ENCODE data around the gene TOLLIP. TPM values are rescaled to one million over a fixed set of nuclear protein-coding genes. Genes with fewer than 3 reads are reported as not detected.
A peak's percentile ranks its signal among the peaks of the same experiment; 100 is the strongest.
"Not testable (repeated sequence)": the region's sequence is repeated elsewhere in the genome, so short reads cannot be mapped to it uniquely, and the experiment has no call there.

TOLLIP gene
- total RNA-seq, 2 donors from 2014 or later: 29.6 to 41.0 TPM

DNA sequence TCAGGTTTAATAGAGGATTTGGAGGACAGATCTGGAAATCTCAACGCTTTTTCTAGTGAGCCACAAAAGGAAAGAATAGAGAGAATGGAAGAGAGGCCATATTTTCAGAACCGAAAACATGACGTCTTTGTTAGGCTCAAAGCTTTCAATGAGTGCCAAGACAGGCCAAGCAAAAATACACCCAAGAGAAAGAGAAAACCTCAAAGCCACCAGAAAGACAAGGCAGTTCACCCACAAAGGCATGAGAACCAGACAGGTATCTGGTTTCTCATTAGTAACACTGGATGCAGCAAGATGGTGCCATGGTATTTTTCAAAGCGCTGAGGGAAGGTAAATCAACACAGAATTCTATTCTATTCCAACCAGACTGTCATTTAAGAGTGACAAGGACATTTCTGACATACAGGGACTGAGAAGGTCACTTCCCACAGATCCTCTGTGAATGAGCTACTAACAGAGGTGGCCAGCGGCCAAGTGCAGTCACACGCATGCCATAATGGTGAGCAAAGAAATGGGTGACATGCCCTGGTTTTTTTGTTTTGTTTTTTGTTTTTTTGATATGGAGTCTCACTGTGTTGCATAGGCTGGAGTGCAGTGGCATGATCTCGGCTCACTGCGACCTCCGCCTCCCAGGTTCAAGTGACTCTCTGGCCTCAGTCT is 41.9 kb downstream of the TOLLIP start:
- Histone ChIP-seq H3K4me1 (peaks cover 0 to 18% of the 10 kb centered on the region in 2 donors), H3K27me3 (no peaks in the 10 kb centered on the region), H3K9me3 (no peaks in the 10 kb centered on the region), H3K4me3 (no peak overlapping the region), H3K36me3 (no peaks in the 10 kb centered on the region), H3K27ac (peak overlapping the region; percentile 4 to 40)
- TF ChIP-seq, protein P1, sequence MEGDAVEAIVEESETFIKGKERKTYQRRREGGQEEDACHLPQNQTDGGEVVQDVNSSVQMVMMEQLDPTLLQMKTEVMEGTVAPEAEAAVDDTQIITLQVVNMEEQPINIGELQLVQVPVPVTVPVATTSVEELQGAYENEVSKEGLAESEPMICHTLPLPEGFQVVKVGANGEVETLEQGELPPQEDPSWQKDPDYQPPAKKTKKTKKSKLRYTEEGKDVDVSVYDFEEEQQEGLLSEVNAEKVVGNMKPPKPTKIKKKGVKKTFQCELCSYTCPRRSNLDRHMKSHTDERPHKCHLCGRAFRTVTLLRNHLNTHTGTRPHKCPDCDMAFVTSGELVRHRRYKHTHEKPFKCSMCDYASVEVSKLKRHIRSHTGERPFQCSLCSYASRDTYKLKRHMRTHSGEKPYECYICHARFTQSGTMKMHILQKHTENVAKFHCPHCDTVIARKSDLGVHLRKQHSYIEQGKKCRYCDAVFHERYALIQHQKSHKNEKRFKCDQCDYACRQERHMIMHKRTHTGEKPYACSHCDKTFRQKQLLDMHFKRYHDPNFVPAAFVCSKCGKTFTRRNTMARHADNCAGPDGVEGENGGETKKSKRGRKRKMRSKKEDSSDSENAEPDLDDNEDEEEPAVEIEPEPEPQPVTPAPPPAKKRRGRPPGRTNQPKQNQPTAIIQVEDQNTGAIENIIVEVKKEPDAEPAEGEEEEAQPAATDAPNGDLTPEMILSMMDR (IDR thresholded peaks at IDR 0.05): no peak
- DNase-seq (ENCODE audit: low spot score): no peak

GRCh38 chr11:1266976-1267375 is 42.5 kb downstream of the TOLLIP start:
- peaks cover 0 to 23% of the 10 kb centered on the region in 2 donors for H3K4me1 ChIP-seq
- not testable (repeated sequence) for DNase-seq (ENCODE audit: low spot score); H3K9me3 ChIP-seq; H3K4me3 ChIP-seq; H3K36me3 ChIP-seq; H3K27me3 ChIP-seq; H3K27ac ChIP-seq

DNA sequence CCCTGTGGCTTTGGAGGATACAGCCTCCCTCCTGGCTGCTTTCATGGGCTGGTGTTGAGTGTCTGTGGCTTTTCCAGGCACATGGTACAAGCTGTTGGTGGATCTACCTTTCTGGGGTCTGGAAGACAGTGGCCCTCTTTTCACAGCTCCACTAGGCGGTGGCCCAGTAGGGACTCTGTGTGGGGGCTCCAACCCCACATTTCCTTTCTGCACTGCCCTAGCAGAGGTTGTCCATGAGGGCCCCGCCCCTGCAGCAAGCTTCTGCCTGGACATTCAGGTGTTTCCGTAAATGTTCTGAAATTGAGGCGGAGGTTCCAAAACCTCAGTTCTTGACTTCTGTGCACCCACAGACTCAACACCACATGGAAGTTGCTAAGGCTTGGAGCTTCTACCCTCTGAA is 44.0 kb downstream of the TOLLIP start:
- not testable (repeated sequence) for H3K27ac ChIP-seq; H3K36me3 ChIP-seq; H3K9me3 ChIP-seq; H3K27me3 ChIP-seq; H3K4me3 ChIP-seq; DNase-seq (ENCODE audit: low spot score)
- peaks cover 0 to 20% of the 10 kb centered on the region in 2 donors for H3K4me1 ChIP-seq

DNA sequence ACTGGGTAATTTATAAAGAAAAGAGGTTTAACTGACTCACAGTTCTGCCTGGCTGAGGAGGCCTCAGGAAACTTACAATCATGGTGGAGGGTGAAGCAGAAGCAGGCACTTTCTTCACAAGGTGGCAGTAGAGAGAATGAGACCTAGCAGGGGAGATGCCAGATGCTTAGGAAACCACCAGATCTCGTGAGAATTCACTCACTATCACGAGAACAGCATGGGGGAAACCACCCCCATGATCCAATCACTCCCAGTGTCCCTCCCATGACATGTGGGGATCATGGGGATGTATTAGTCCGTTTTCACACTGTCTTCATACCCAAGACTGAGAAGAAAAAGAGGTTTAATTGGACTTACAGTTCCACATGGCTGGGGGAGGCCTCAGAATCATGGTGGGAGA is 45.0 kb downstream of the TOLLIP start:
- not testable (repeated sequence) for H3K27ac ChIP-seq; H3K4me3 ChIP-seq; H3K36me3 ChIP-seq; H3K9me3 ChIP-seq; H3K27me3 ChIP-seq; DNase-seq (ENCODE audit: low spot score)
- TF ChIP-seq, protein P1 (IDR thresholded peaks at IDR 0.05): peak in 1 of 2 donors; percentile 56
- peaks cover 0 to 20% of the 10 kb centered on the region in 2 donors for H3K4me1 ChIP-seq

GRCh38 chr11:1263010-1263409 is 46.4 kb downstream of the TOLLIP start:
- H3K27ac ChIP-seq: peak overlapping the region; percentile 20 to 81
- H3K4me1 ChIP-seq: peaks cover 0 to 20% of the 10 kb centered on the region in 2 donors
- no peaks in the 10 kb centered on the region for H3K9me3 ChIP-seq
- no peaks in the 10 kb centered on the region for H3K36me3 ChIP-seq
- peak overlapping the region; percentile 30 to 57 for H3K4me3 ChIP-seq
- H3K27me3 ChIP-seq: no peaks in the 10 kb centered on the region
- TF ChIP-seq, protein P1 (IDR thresholded peaks at IDR 0.05): no peak
- no peak for DNase-seq (ENCODE audit: low spot score)

DNA sequence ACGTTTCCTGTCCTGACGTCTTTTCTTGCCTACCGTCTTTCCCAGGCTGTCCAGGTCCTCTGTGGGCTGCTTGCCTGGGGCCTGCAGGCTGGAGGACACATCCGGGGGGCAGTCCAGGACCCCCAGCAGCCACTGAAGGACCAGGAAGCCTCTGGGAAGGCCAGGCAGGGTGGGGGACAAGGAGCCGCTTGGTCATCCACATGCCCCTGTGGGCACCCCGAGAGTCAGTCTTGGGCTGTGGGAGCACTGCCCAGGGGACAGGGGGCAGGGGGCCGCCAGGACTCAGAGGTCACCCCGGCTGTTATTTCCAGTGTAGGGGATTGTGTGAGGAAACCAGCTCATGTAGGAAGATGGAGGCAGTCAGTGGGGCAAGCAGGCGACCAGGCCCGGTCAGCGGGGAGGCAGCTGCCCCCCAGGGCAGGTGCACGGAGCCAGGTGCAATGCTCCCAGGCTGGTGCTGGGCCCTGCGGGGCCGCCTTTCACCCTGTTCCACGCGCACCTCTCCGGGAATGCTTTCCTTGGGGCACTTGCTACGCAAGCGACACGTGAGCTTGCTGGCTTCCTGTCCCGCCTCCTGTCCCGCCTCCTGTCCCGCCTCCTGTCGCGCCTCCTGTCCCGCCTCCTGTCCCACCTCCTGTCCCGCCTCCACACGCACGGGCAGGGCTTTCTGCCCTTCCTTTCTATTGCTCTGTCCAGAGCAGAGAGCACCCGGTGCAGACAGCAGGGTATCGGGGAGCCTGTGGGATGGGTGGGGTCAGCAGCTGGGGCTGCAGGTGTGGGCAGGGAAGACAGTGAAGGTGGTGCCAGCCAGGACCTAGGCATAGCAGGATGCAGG is 47.0 kb downstream of the TOLLIP start:
- Histone ChIP-seq H3K27ac (peak overlapping the region; percentile 70 to 81), H3K36me3 (no peaks in the 10 kb centered on the region), H3K9me3 (no peaks in the 10 kb centered on the region), H3K4me3 (peak overlapping the region; percentile 30 to 57), H3K4me1 (peaks cover 0 to 16% of the 10 kb centered on the region in 2 donors), H3K27me3 (no peaks in the 10 kb centered on the region)
- peak; percentile 92 for DNase-seq (ENCODE audit: low spot score)
- TF ChIP-seq, protein P1 (IDR thresholded peaks at IDR 0.05): no peak
